GM19023 (cell line): ENCODE results near the gene SIN3A.
"Not testable (repeated sequence)": the region's sequence is repeated elsewhere in the genome, so short reads cannot be mapped to it uniquely, and the experiment has no call there.

Experiments used
- ATAC-seq: cut with Tn5 transposase; IDR thresholded peaks from one replicate; pipeline ENCODE4 v1.9.1; 2021; ENCODE audit warnings: mild to moderate bottlenecking, moderate library complexity; ENCODE audit not compliant: unreplicated experiment

Gene SIN3A

DNA sequence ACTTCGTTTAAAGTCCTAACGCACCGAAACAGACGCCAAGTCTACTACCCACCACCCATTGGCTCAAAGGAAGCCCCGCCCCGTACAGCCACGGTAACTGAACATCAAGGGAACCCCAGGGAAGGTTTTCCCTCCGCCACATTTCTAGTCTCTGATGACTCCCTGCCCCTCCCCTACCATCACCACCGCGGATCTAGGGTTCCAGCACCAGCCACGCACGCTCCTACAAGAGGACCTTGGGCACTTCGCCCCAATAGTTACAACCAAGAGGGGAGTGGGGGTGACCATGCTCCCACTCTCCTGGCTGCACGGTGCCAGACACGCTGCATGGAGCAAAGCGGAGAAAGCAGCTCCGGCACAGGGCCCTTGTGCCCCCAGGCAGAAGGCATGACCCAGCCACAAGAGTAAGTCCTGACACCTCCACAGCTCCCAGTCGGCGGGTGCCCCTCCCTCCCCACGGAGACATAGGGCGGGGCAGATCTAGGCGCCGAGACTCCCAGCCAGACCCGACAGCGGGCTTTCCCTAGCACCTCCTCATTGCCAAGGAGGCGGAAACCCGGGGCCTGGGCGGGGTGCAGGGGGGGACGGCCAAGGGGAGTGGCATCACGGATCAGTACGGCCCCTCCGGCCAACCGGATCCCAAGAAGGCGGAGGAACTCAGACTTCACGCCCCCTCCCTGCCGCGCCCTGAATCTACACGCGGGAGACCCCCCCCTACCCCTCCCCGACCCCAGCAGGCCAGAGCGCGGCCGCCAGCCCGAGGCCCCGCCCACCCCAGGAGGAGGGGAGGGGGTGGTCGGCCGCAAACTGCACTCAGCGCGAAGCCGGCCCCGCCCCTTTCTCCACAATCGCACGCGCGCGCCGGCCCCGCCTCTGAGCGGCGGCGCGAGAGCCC, 936 bp downstream of the SIN3A start:
- ATAC-seq: peak; percentile 28

- ATAC-seq: no peak
Measured at GRCh38 chr15:75449585-75450306, 1.7 kb downstream of the SIN3A start.

DNA sequence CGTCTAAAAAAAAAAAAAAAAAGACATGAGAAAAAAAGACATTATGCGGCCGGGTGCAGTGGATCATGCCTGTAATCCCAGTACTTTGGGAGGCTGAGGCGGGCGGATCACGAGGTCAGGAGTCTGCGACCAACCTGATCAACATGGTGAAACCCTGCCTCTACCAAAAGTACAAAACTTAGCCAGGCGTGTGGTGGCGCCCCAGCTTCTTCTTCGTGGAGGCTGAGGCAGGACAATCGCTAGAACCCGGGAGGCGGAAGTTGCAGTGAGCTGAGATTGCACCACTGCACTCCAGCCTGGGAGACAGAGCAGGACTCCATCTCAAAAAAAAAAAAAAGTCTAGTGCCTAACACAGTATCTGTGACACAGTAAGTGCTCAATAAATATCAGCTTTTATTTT, 3.3 kb downstream of the SIN3A start:
- ATAC-seq: not testable (repeated sequence)

GRCh38 chr15:75446151-75446550, 5.3 kb downstream of the SIN3A start:
- no peak for ATAC-seq

DNA sequence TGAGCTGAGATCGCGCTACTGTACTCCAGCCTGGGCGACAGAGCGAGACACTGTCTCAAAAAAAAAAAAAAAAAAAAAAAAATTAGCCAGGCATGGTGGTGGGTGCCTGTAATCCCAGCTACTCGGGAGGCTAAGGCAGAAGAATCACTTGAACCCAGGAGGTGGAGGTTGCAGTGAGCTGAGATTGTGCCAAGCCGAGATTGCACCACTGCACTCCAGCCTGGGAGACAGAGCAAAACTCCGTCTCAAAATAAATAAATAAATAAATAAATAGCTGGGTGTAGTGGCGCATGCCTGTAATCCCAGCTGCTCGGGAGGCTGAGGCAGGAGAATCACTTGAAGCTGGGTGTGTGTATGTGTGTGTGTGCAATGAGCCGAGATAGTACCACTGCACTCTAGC, 6.2 kb downstream of the SIN3A start:
- ATAC-seq: not testable (repeated sequence)

DNA sequence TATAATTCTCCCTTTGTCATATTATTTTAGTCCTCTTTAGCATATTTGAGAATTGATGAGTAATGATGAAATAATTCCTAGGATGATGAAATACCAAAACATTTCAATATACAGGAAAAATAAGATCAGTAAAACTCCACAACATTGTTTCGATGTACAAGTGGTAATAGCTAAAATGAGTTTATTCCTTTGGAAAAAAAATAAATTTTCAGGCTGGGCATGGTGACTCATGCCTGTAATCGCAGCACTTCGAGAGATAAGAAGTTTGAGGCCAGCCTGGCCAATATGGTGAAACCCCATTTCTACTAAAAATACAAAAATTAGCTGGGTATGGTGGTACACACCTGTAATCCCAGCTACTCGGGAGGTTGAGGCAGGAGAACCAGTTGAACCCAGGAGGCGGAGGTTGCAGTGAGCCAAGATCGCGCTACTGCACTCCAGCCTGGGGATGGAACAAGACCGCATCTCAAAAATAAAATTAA, 7.5 kb downstream of the SIN3A start:
- ATAC-seq: not testable (repeated sequence)

DNA sequence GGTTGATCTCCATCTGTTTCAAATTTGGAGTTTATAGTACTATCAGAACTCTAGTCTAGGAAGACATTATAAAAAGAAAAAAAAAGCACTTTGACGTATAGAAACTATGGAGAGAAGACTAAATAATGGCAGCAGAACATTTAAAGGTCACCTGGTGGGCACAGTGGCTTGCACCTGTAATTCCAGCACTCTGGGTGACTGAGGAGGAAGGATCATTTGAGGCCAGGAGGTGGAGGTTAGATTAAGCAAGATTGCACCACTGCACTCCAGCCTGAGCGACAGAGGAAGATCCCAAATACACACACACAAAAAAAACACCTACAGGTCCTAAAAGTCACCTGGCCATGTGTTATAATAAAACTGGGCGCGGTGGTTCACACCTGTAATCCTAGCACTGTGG, 13.8 kb downstream of the SIN3A start:
- ATAC-seq: no peak

GRCh38 chr15:75436881-75437280, 14.6 kb downstream of the SIN3A start:
- ATAC-seq: no peak

DNA sequence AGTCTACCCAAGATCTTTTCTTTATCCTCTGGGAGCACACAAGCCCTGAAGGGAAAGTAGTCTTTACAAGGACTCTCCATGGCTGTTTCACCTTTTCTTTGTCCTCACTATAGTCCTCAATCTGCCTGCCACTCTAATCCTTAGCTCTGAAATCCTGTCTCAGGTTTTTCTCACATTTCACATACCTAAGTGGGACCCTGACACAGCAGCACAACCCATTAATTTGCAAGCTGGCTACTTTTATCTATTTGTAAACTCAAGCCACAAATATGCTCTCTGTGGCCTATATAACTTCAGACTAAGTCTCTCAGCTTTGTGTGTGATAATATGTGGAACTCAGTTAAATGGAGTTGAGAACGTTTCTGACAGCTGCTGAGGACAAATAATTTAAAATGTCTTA, 19.8 kb downstream of the SIN3A start:
- ATAC-seq: no peak

DNA sequence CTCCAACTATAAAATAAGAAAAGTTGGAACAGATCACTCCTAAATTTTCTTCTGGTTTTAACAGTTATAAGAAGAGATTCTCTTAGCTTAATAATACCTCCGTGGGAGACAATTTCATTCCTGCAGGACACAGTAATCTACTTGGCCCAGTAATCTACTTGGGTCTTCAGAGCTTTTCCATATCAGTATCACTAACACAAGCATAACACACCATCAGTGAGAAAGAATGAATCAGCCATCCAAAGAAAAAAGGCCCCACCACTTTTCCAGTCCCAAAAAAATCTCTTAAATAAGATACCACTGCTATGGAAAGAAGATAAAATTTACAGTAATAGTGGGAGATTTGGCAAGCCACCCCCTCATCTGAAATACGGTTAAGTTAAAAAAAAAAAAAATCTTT, 20.2 kb downstream of the SIN3A start:
- no peak for ATAC-seq

- no peak for ATAC-seq
Measured at GRCh38 chr15:75430259-75430658, 21.2 kb downstream of the SIN3A start.

GRCh38 chr15:75428152-75428551, 23.3 kb downstream of the SIN3A start:
- no peak for ATAC-seq

DNA sequence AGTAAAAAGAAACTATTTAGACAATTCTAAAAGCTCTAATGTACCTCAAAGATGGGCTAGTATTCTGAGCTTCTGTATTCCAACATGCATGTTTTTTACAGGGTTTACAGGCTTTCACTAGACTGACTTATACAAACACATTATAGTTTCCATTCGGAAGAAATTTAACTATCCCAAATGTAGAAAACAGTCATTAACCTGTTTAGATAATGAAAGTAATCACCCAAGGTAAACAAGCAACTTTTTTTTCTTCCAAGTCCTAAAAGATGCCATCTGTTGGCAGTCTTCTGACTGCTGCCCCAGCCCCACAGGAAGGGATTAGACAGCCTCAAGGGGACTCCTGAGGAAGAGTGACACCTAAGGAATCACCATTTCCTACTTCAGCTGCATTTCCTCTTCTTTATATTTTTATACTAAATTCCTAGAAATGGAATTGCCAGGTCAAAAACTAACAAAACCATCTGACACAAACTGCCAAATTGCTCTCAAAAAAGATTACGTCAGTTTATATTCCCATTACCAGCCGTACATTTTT, 25.5 kb downstream of the SIN3A start:
- no peak for ATAC-seq

GRCh38 chr15:75422554-75422953, 28.9 kb downstream of the SIN3A start:
- no peak for ATAC-seq

- no peak for ATAC-seq
Measured at GRCh38 chr15:75420698-75421097, 30.8 kb downstream of the SIN3A start.

DNA sequence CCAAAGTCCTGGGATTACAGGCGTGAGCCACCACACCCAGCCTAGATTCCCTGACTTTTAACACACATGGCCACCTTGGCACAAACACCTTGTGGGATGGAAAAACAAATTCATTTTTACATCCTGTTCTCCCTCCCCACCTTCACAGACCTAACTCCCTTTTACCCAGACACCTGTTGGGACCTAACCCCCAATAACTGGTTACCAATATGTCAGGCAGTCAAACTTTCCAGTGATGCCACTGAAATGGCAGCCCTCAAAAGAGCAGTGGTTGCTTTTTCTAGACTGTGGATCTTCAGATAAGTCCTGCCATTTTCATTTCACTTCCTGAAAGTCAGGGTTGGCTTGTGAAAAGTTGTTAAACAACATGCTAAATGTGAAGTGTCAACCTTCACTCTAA, 34.9 kb downstream of the SIN3A start:
- no peak for ATAC-seq

DNA sequence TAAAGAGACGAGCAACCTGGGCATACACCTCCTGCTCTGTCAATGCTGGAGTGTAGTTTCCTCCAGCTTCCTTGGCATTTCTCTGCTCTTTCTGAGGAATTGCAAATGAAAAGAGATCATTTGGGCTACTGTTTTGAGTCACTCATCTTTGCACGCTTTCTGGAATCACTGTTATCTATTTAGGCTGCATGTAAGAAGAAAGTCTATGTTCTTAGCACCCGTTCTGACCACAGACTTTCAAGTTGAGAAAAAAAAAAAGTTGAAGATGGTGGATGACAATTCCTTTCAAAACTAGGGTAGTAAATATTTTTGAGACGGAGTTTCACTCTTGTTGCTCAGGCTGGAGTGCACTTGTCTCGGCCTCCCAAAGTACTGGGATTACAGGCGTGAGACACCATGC, 41.3 kb downstream of the SIN3A start:
- no peak for ATAC-seq

DNA sequence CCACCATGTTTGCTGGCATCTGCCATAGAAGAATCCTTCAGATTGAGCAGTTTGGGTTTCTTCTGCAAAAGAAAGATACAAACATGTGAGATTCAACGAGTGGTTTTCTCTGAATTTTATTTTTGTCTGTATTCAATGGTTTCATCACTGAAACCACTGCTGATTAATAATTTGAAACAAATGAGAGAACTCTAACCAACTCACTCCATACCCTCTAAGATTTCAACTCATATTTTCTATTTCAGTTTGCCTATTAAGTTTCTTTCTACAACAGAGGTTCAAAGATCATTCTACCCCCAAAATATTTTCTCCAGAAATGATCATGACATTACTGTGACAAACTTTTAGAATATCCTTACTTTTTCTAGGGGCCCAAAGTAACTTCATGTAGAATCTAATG, 44.4 kb downstream of the SIN3A start:
- ATAC-seq: no peak

DNA sequence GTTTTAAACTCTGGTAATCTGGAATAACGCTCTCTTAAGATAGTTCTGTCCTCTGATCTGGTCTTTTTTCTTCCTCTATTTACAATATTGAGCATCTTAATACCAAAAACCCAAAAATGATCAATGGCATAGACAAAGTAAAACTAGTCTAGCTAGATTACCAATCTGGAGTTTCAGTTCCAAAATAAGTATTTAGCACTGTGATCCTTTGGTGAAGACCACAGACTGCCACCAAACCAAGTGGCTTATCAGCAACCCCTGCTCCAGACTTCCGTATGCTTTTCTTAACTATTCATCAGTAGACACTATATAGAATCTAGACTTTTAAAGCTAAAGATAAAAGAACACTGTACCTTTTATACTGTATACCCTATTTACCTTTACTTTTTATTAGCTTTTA, 47.6 kb downstream of the SIN3A start:
- no peak for ATAC-seq

- ATAC-seq: no peak
Measured at GRCh38 chr15:75397494-75397893, 54.0 kb downstream of the SIN3A start.

DNA sequence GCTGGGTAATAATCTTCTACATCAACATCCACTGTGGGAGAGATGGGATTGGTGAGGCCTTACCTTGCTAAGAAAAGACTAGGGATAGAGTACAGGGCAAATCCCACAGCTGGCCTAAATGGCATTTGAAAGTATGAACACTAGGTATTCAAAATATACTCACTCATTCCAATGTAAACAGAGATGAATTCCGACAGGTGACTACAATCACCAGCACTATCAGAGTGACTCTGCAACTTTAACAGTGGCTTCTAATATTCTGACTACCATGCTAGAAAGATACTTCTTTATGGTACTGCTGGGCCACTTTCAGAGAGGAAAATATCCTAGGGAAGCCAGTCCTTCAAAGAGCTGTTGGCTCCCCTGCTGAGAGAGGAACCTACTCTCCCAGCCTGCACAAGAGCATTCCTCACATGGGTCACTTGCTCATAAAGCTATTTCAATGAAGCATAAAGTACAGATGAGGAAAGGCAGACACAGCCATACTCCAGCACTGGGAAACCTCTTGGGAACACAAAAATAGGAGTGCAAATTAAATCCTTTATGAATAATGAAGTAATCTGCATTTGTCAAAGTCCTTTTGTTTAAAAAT, 61.6 kb downstream of the SIN3A start:
- ATAC-seq: no peak
